Fibroblast of villous mesenchyme (primary cell): Measurements from ENCODE around the gene FAM89B. TPM values are rescaled to one million over a fixed set of nuclear protein-coding genes. Genes with fewer than 3 reads are reported as not detected.
"Not testable (repeated sequence)": the region's sequence is repeated elsewhere in the genome, so short reads cannot be mapped to it uniquely, and the experiment has no call there.

Experiments
- DNase-seq: peaks from one replicate; pipeline ENCODE4 v3.0.0-alpha.2; 2010; ENCODE audit warnings: low read depth
- H3K4me3 ChIP-seq: 2 replicates; pipeline ENCODE4 v1.5.1; 2011; ENCODE audit warnings: low read depth, mild to moderate bottlenecking, low read length
- CTCF ChIP-seq: IDR thresholded peaks from 2 replicates; pipeline ENCODE4 v1.5.1; 2012; ENCODE audit warnings: low read depth, mild to moderate bottlenecking, low read length; ENCODE audit not compliant: insufficient read depth
- total RNA-seq: library from RNA; depleted of rRNA; stranded (reverse); fragments of >200 nt; gene quantifications from 2 replicates; pipeline ENCODE4 v1.2.3, GENCODE V29; 2012

Gene FAM89B
- total RNA-seq, 1 donor: 19.0 TPM

GRCh38 chr11:65562788-65563187, 9.6 kb upstream of the FAM89B start:
- no peak overlapping the region for H3K4me3 ChIP-seq
- TF ChIP-seq CTCF: no peak
- DNase-seq: no peak

DNA sequence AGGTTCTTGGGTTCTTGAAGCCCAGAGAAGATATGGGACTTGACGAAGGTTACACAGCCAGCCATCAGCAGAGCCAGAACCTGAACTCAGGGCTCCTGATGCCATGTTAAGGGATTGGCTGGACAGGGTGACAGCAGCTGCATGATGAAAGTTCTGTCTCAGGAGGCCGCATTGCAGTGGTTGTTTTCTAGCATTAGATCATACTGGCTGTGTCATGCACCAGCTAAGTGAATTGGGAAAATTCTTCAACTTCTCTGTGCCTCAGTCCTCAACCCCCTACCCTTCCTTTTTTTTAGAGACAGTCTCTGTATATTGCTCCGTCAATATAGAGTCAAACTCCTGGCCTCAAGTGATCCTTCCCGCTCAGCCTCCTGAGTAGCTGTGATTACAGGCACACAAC, 8.7 kb upstream of the FAM89B start:
- no peak for DNase-seq
- no peak overlapping the region for H3K4me3 ChIP-seq
- TF ChIP-seq CTCF: no peak

DNA sequence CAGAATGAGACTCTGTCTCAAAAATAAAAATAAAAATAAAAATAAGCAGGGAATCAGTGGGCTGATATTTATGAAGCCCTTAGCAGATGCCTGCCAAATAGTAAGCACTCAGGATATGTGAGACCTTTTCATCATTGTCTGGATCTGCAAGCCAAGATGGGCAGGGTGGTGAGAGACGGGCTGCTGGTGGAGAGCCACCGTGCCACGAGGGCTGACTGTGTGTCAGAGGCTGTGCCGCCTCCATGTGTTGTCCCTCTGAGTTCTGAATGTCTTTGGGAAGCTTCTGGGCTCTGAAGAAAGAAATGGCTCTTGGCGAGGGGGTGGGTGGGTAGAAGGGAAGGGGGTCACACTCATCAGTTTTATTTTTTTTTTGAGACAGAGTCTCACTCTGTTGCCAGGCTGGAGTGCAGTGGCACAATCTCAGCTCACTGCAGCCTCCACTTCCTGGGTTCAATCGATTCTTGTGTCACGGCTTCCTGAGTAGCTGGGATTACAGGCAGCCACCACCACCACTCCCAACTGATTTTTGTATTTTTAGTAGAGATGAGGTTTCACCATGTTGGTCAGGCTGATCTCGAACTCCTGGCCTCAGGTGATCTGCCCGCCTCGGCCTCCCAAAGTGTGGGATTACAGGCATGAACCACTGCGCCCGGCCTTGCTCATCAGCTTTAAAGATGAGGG, 7.3 kb upstream of the FAM89B start:
- not testable (repeated sequence) for H3K4me3 ChIP-seq, DNase-seq

GRCh38 chr11:65565624-65566453, 6.5 kb upstream of the FAM89B start:
- no peak for TF ChIP-seq CTCF
- no peak for DNase-seq
- H3K4me3 ChIP-seq: no peak overlapping the region

DNA sequence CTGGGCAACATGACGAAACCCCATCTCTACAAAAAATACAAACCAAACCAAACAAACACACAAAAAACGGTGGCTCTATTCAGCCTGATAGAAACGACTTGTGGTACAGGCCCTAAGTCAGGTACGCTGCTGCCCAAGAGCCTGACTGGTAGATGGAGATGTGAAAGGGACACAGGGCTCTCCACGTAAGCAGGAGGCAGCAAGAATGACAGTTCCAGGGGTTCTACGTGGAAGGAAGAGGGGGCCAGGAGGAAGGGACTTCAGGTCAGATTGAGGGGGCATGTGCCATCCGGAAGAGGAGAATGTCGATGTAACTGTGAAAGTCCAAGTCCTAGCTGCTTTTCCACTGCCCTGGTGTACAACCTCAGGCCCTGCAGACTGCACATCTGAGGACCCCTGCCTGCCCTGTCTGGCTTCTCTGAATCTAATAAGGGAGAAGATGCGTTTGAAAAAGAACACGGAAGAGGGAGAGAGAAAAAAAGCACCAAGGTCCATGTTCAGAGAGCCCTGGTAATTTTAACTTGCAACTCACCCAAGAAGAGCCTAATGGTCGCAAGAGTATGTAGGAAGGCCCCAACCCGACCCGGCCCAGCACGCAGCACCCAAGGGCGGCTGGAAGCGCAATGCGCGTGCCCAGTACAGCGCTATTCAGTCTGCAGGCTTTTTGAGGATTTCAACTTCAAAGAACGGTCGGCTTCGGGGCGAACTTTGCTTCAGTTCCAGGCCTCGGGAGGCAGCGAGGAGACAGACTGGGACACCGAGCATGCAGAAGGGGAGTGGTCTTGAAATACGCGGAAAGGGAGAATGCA, 3.0 kb upstream of the FAM89B start:
- TF ChIP-seq CTCF: no peak
- peak overlapping the region; percentile 96 for H3K4me3 ChIP-seq
- no peak for DNase-seq

DNA sequence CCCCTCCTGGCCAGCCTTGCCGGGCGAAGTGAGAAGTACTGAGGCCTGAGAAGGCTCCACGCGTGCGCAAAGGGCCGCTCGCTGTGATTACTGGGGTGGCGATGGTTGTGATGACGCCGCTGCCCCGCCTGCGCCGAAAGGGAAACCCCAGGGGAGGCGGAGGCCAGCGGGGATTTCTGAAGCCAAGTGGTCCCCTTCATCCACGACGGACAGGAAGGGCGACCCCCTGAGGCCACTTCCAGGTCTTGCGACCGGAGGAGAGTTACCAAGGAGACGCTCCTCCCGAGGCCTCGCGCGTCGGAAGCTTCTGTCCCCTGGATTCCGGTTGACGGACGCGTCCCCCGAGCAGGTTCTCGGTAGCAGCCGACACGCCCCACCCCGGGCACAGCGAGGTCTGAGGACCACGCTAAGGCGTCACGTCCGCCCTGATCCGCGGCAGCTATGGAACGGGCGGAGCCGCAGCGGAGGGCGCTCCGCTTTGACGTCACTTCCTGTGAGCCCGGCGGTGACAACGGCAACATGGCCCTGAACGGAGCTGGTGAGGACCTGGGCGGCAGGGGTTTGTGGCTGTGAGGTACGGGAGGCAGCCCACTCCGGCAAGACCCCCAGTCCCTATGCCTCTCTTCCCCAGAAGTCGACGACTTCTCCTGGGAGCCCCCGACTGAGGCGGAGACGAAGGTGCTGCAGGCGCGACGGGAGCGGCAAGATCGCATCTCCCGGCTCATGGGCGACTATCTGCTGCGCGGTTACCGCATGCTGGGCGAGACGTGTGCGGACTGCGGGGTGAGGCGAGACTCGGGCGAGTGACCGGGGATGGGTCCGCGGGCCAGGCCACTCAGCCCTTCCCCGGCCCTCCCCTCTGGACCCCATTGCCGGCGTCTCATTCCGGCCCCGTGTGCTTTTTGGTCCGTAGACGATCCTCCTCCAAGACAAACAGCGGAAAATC, 2.1 kb upstream of the FAM89B start, which contains the start of gene ZNRD2:
Gene ZNRD2, plus strand, starts transcription at position 505 of the 946 bp plus-strand sequence. Its CDS starts 15 bp downstream, at position 520.
- peak; percentile 32 for TF ChIP-seq CTCF
- DNase-seq: peak; percentile 99
- H3K4me3 ChIP-seq: peak within 1 kb of the TSS; percentile 96
